Trophoblast cell (in vitro differentiated cells and primary cell): ENCODE measurements around the gene OGFOD3.

ENCODE experiments used
- DNase-seq, 2 donors: peaks; one replicate each; pipeline ENCODE4 v3.0.0-alpha.2; 2016
- H2AFZ ChIP-seq: 2 replicates; pipeline ENCODE4 v1.6.1; 2013; ENCODE audit warnings: low read length, moderate library complexity, mild to moderate bottlenecking; ENCODE audit not compliant: insufficient read depth, poor library complexity
- H2AK5ac ChIP-seq: 2 replicates; pipeline ENCODE4 v1.6.1; 2013; ENCODE audit warnings: mild to moderate bottlenecking, low read length
- H2BK120ac ChIP-seq: 2 replicates; pipeline ENCODE4 v1.6.1; 2013; ENCODE audit warnings: low read length, mild to moderate bottlenecking, moderate library complexity; ENCODE audit not compliant: insufficient read depth, poor library complexity
- H2BK12ac ChIP-seq: 2 replicates; pipeline ENCODE4 v1.6.1; 2013; ENCODE audit warnings: mild to moderate bottlenecking, low read length, moderate library complexity
- H2BK5ac ChIP-seq: 2 replicates; pipeline ENCODE4 v1.6.1; 2013; ENCODE audit warnings: low read length, low read depth, moderate library complexity, mild to moderate bottlenecking; ENCODE audit not compliant: poor library complexity
- H3K14ac ChIP-seq: 2 replicates; pipeline ENCODE4 v1.6.1; 2013; ENCODE audit warnings: mild to moderate bottlenecking, low read length
- H3K18ac ChIP-seq: 2 replicates; pipeline ENCODE4 v1.6.1; 2013; ENCODE audit warnings: mild to moderate bottlenecking, low read length
- H3K23ac ChIP-seq: 2 replicates; pipeline ENCODE4 v1.6.1; 2013; ENCODE audit warnings: low read length
- H3K27ac ChIP-seq: 2 replicates; pipeline ENCODE4 v1.5.1; 2013; ENCODE audit warnings: low read depth, mild to moderate bottlenecking, inconsistent platforms, low read length, moderate library complexity
- H3K27me3 ChIP-seq: 2 replicates; pipeline ENCODE4 v1.6.1; 2013; ENCODE audit warnings: inconsistent platforms, mild to moderate bottlenecking, low read length, moderate library complexity; ENCODE audit not compliant: insufficient read depth
- H3K36me3 ChIP-seq, 2 experiments: 1 replicate in 1 of 2; 2 replicates in 1 of 2; pipeline ENCODE4 v1.6.1; 2013; ENCODE audit warnings: low read length in 2 of 2, mild to moderate bottlenecking in 2 of 2, moderate library complexity in 1 of 2; ENCODE audit not compliant: insufficient read depth in 2 of 2, control insufficient read depth in 1 of 2
- H3K4ac ChIP-seq: 2 replicates; pipeline ENCODE4 v1.6.1; 2013; ENCODE audit warnings: low read depth, mild to moderate bottlenecking, low read length, moderate library complexity
- H3K4me1 ChIP-seq, 2 experiments: 1 replicate in 1 of 2; 2 replicates in 1 of 2; pipeline ENCODE4 v1.6.1; 2013; ENCODE audit warnings: low read length in 2 of 2, mild to moderate bottlenecking in 2 of 2, moderate library complexity in 1 of 2; ENCODE audit not compliant: insufficient read depth in 2 of 2, control insufficient read depth in 1 of 2
- H3K4me2 ChIP-seq: 2 replicates; pipeline ENCODE4 v1.6.1; 2013; ENCODE audit warnings: inconsistent platforms, mild to moderate bottlenecking, low read length, moderate library complexity
- H3K4me3 ChIP-seq: 2 replicates; pipeline ENCODE4 v1.5.1; 2013; ENCODE audit warnings: mild to moderate bottlenecking, low read depth, low read length, inconsistent platforms
- H3K79me1 ChIP-seq: one replicate; pipeline ENCODE4 v1.6.1; 2013; ENCODE audit warnings: low read length
- H3K79me2 ChIP-seq: 2 replicates; pipeline ENCODE4 v1.6.1; 2013; ENCODE audit warnings: low read length, mild to moderate bottlenecking; ENCODE audit not compliant: control insufficient read depth, insufficient read depth, poor library complexity
- H3K9ac ChIP-seq: 2 replicates; pipeline ENCODE4 v1.6.1; 2013; ENCODE audit warnings: mild to moderate bottlenecking, low read length
- H3K9me3 ChIP-seq: 2 replicates; pipeline ENCODE4 v1.6.1; 2013; ENCODE audit warnings: low read depth, mild to moderate bottlenecking, control low read depth, inconsistent platforms, low read length; ENCODE audit not compliant: insufficient read depth
- H4K12ac ChIP-seq: 2 replicates; pipeline ENCODE4 v1.6.1; 2013; ENCODE audit warnings: low read depth, mild to moderate bottlenecking, low read length, moderate library complexity
- H4K8ac ChIP-seq: 2 replicates; pipeline ENCODE4 v1.6.1; 2013; ENCODE audit warnings: low read depth, mild to moderate bottlenecking, low read length, moderate library complexity
- H4K91ac ChIP-seq: one replicate; pipeline ENCODE4 v1.6.1; 2013; ENCODE audit warnings: low read depth, mild to moderate bottlenecking, low read length, moderate library complexity
- WGBS: extraction: QIAGEN DNeasy Blood & Tissue Kit; methylation state at CpG from one replicate; pipeline ENCODE4 v1.1.7; 2013; ENCODE audit warnings: missing lambda C conversion rate; ENCODE audit not compliant: insufficient read length, insufficient coverage; ENCODE audit errors: extremely low coverage; 5-methylcytosine and 5-hydroxymethylcytosine counted together

The OGFOD3 gene

GRCh38 chr17:82449131-82449882 is 30.9 kb upstream of the OGFOD3 start:
- Histone ChIP-seq H3K79me1 (peaks cover 5% of the 10 kb centered on the region), H3K4me1 (peaks cover 8 to 14% of the 10 kb centered on the region in 2 experiments), H2BK5ac (no peak overlapping the region), H3K4me3 (no peak overlapping the region), H3K27me3 (no peaks in the 10 kb centered on the region), H4K8ac (peak overlapping the region; percentile 39), H4K91ac (no peak overlapping the region), H4K12ac (peak overlapping the region; percentile 56), H3K27ac (no peak overlapping the region), H3K14ac (peak overlapping the region; percentile 31), H3K4ac (peak overlapping the region; percentile 15), H2BK12ac (no peak overlapping the region), H2BK120ac (no peak overlapping the region), H3K9ac (no peak overlapping the region), H2AK5ac (peak overlapping the region; percentile 43), H2AFZ (no peak overlapping the region), H3K4me2 (peak overlapping the region; percentile 95), H3K9me3 (no peaks in the 10 kb centered on the region), H3K79me2 (peaks cover 4% of the 10 kb centered on the region), H3K23ac (no peak overlapping the region), H3K36me3 (peaks cover 21 to 25% of the 10 kb centered on the region in 2 experiments), H3K18ac (peak overlapping the region; percentile 64)
- no peak for DNase-seq
- WGBS, result no CpG with 5 or more reads among the region's 30 CpGs

DNA sequence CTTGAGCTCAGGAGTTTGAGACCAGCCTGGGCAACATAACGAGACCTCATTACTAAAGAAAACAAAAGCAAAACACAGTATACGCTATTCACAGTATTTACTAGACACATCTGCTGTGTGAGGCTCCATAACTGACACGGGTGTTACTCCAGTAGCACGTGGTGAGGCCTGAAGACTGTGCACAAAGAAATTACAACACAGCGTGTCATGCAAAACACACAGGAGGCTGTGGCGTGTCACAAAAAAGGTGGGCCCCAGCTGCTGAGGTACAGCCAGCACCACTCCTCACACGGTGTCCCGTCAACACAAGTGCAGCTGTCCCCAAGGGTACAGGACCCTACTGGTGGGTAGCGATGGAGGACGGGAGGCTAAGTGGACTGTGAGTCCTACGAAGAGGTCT is 29.5 kb upstream of the OGFOD3 start:
- no CpG with 5 or more reads among the region's 11 CpGs for WGBS
- DNase-seq, result no peak

GRCh38 chr17:82446649-82447048 is 28.3 kb upstream of the OGFOD3 start:
- Histone ChIP-seq H2BK12ac (no peak overlapping the region), H3K9ac (no peak overlapping the region), H3K18ac (no peak overlapping the region), H3K79me1 (peaks cover 5% of the 10 kb centered on the region), H3K4me1 (peaks cover 8 to 14% of the 10 kb centered on the region in 2 experiments), H2AK5ac (no peak overlapping the region), H2BK5ac (no peak overlapping the region), H3K4me3 (no peak overlapping the region), H4K8ac (no peak overlapping the region), H3K14ac (no peak overlapping the region), H3K36me3 (peaks cover 44 to 49% of the 10 kb centered on the region in 2 experiments), H3K27ac (no peak overlapping the region), H3K4ac (no peak overlapping the region), H4K12ac (no peak overlapping the region), H3K9me3 (no peaks in the 10 kb centered on the region), H3K79me2 (peaks cover 4% of the 10 kb centered on the region), H4K91ac (no peak overlapping the region), H2AFZ (no peak overlapping the region), H3K4me2 (no peak overlapping the region), H3K27me3 (no peaks in the 10 kb centered on the region), H3K23ac (no peak overlapping the region), H2BK120ac (no peak overlapping the region)
- no peak for DNase-seq
- WGBS, result no CpG with 5 or more reads among the region's 12 CpGs

More for the DNA sequence above, 29.5 kb upstream of the OGFOD3 start:
- no peak overlapping the region for H2BK120ac ChIP-seq
- H3K9ac ChIP-seq, result no peak overlapping the region
- H2BK12ac ChIP-seq, result no peak overlapping the region
- peaks cover 4% of the 10 kb centered on the region for H3K79me2 ChIP-seq
- no peak overlapping the region for H4K8ac ChIP-seq
- H3K27me3 ChIP-seq, result no peaks in the 10 kb centered on the region
- H3K4me1 ChIP-seq, result peaks cover 8 to 14% of the 10 kb centered on the region in 2 experiments
- no peak overlapping the region for H3K14ac ChIP-seq
- no peak overlapping the region for H3K27ac ChIP-seq
- no peak overlapping the region for H2AK5ac ChIP-seq
- no peak overlapping the region for H2AFZ ChIP-seq
- no peak overlapping the region for H3K18ac ChIP-seq
- H4K12ac ChIP-seq, result no peak overlapping the region
- H3K4me2 ChIP-seq, result no peak overlapping the region
- H3K36me3 ChIP-seq, result peaks cover 36 to 38% of the 10 kb centered on the region in 2 experiments
- H4K91ac ChIP-seq, result no peak overlapping the region
- H2BK5ac ChIP-seq, result no peak overlapping the region
- H3K4me3 ChIP-seq, result no peak overlapping the region
- H3K4ac ChIP-seq, result no peak overlapping the region
- peaks cover 5% of the 10 kb centered on the region for H3K79me1 ChIP-seq
- H3K23ac ChIP-seq, result no peak overlapping the region
- H3K9me3 ChIP-seq, result no peaks in the 10 kb centered on the region

- Histone ChIP-seq H3K18ac (no peak overlapping the region), H3K79me2 (peaks cover 4% of the 10 kb centered on the region), H3K23ac (no peak overlapping the region), H3K36me3 (peaks cover 44 to 50% of the 10 kb centered on the region in 2 experiments), H3K4ac (no peak overlapping the region), H3K27me3 (no peaks in the 10 kb centered on the region), H3K4me2 (no peak overlapping the region), H4K12ac (no peak overlapping the region), H3K4me3 (no peak overlapping the region), H3K79me1 (peaks cover 5% of the 10 kb centered on the region), H2AK5ac (no peak overlapping the region), H4K91ac (no peak overlapping the region), H3K9ac (no peak overlapping the region), H3K27ac (no peak overlapping the region), H4K8ac (no peak overlapping the region), H2BK12ac (no peak overlapping the region), H3K9me3 (no peaks in the 10 kb centered on the region), H3K14ac (no peak overlapping the region), H3K4me1 (peaks cover 8 to 12% of the 10 kb centered on the region in 2 experiments), H2AFZ (no peak overlapping the region), H2BK120ac (no peak overlapping the region), H2BK5ac (no peak overlapping the region)
- no CpG with 5 or more reads among the region's 15 CpGs for WGBS
- no peak for DNase-seq
Observed at GRCh38 chr17:82446124-82446523, 27.7 kb upstream of the OGFOD3 start.
